ENCODE results near the gene PLD1.

PLD1 gene

GRCh38 chr3:171663805-171664204 lies 146.5 kb downstream of the PLD1 start:
- Histone ChIP-seq H3K4me1 (ENCODE audit: insufficient read depth, low read length, poor library complexity, severe bottlenecking) (no peaks in the 10 kb centered on the region), H3K4me2 (ENCODE audit: low read depth, low read length, poor library complexity, severe bottlenecking) (no peak overlapping the region), H4K20me1 (ENCODE audit: insufficient read depth, low read length, poor library complexity, severe bottlenecking) (no peaks in the 10 kb centered on the region), H3K9me2 (replicated peaks; ENCODE audit: low read depth, low read length) (no peaks in the 10 kb centered on the region), H2AFZ (ENCODE audit: low read length) (no peak overlapping the region), H3K9me3 (ENCODE audit: insufficient read depth, low read depth, low read length) (no peaks in the 10 kb centered on the region), H3K4me3 (ENCODE audit: low read length, poor library complexity, severe bottlenecking) (no peak overlapping the region), H3K9ac (ENCODE audit: low read depth, low read length, poor library complexity, severe bottlenecking) (no peak overlapping the region), H3F3A (ENCODE audit: low read depth) (no peaks in the 10 kb centered on the region), H3K27me3 (ENCODE audit: insufficient read depth, low read length, poor library complexity, severe bottlenecking) (no peaks in the 10 kb centered on the region), H3K36me3 (ENCODE audit: insufficient read depth, low read length) (no peaks in the 10 kb centered on the region), H3K79me2 (ENCODE audit: insufficient read depth, low read length) (no peaks in the 10 kb centered on the region)
- TF ChIP-seq CTCF (conservative IDR thresholded peaks at IDR 0.05; ENCODE audit: low read length) (no peak), EZH2phosphoT487 (IDR thresholded peaks at IDR 0.05; ENCODE audit: borderline replicate concordance) (no peak)

GRCh38 chr3:171661484-171661883 lies 148.8 kb downstream of the PLD1 start:
- no peaks in the 10 kb centered on the region for H3K9me3 ChIP-seq (ENCODE audit: insufficient read depth, low read depth, low read length)
- no peaks in the 10 kb centered on the region for H3K4me1 ChIP-seq (ENCODE audit: insufficient read depth, low read length, poor library complexity, severe bottlenecking)
- H3K4me2 ChIP-seq (ENCODE audit: low read depth, low read length, poor library complexity, severe bottlenecking), result no peak overlapping the region
- no peak overlapping the region for H3K9ac ChIP-seq (ENCODE audit: low read depth, low read length, poor library complexity, severe bottlenecking)
- H3K79me2 ChIP-seq (ENCODE audit: insufficient read depth, low read length), result no peaks in the 10 kb centered on the region
- H3F3A ChIP-seq (ENCODE audit: low read depth), result no peaks in the 10 kb centered on the region
- H3K36me3 ChIP-seq (ENCODE audit: insufficient read depth, low read length), result no peaks in the 10 kb centered on the region
- TF ChIP-seq CTCF (conservative IDR thresholded peaks at IDR 0.05; ENCODE audit: low read length) (no peak), EZH2phosphoT487 (IDR thresholded peaks at IDR 0.05; ENCODE audit: borderline replicate concordance) (no peak)
- H4K20me1 ChIP-seq (ENCODE audit: insufficient read depth, low read length, poor library complexity, severe bottlenecking), result no peaks in the 10 kb centered on the region
- H3K4me3 ChIP-seq (ENCODE audit: low read length, poor library complexity, severe bottlenecking), result no peak overlapping the region
- no peaks in the 10 kb centered on the region for H3K9me2 ChIP-seq (replicated peaks; ENCODE audit: low read depth, low read length)
- H2AFZ ChIP-seq (ENCODE audit: low read length), result no peak overlapping the region
- no peaks in the 10 kb centered on the region for H3K27me3 ChIP-seq (ENCODE audit: insufficient read depth, low read length, poor library complexity, severe bottlenecking)

GRCh38 chr3:171660188-171660587 lies 150.1 kb downstream of the PLD1 start:
- no peak overlapping the region for H3K9ac ChIP-seq (ENCODE audit: low read depth, low read length, poor library complexity, severe bottlenecking)
- TF ChIP-seq EZH2phosphoT487 (IDR thresholded peaks at IDR 0.05; ENCODE audit: borderline replicate concordance), result no peak
- TF ChIP-seq CTCF (conservative IDR thresholded peaks at IDR 0.05; ENCODE audit: low read length), result no peak
- H4K20me1 ChIP-seq (ENCODE audit: insufficient read depth, low read length, poor library complexity, severe bottlenecking), result no peaks in the 10 kb centered on the region
- no peaks in the 10 kb centered on the region for H3K79me2 ChIP-seq (ENCODE audit: insufficient read depth, low read length)
- H3K9me2 ChIP-seq (replicated peaks; ENCODE audit: low read depth, low read length), result no peaks in the 10 kb centered on the region
- H3K4me1 ChIP-seq (ENCODE audit: insufficient read depth, low read length, poor library complexity, severe bottlenecking), result no peaks in the 10 kb centered on the region
- H3K4me2 ChIP-seq (ENCODE audit: low read depth, low read length, poor library complexity, severe bottlenecking), result no peak overlapping the region
- H3F3A ChIP-seq (ENCODE audit: low read depth), result no peaks in the 10 kb centered on the region
- no peak overlapping the region for H3K4me3 ChIP-seq (ENCODE audit: low read length, poor library complexity, severe bottlenecking)
- H3K36me3 ChIP-seq (ENCODE audit: insufficient read depth, low read length), result no peaks in the 10 kb centered on the region
- no peaks in the 10 kb centered on the region for H3K27me3 ChIP-seq (ENCODE audit: insufficient read depth, low read length, poor library complexity, severe bottlenecking)
- no peak overlapping the region for H2AFZ ChIP-seq (ENCODE audit: low read length)
- H3K9me3 ChIP-seq (ENCODE audit: insufficient read depth, low read depth, low read length), result no peaks in the 10 kb centered on the region
